Heart left ventricle (tissue), 13 donors: ENCODE results near the gene PRKCA.

ENCODE experiments used
- CTCF ChIP-seq, 12 donors: fragments of 200-600 bp; sonication (generic) in 4 of 12; IDR thresholded peaks; one replicate each; pipeline versions ENCODE4 v1.5.0 to v1.8.0; 2018 to 2022; ENCODE audit warnings: antibody characterized with exemption in 12 of 12, mild to moderate bottlenecking in 5 of 12
- POLR2A ChIP-seq, 2 donors: fragments of 450-650 bp; IDR thresholded peaks; one replicate each; pipeline ENCODE4 v1.6.1; 2017; ENCODE audit warnings: antibody characterized with exemption in 2 of 2, mild to moderate bottlenecking in 2 of 2, moderate library complexity in 2 of 2
- donor health status: ischemic (EF 13 %, LVEDD 7.1; RV severe dilation, severe dysfunction).
- donor health status: DM: no; HTN: yes; CAD: no.
- donor health status: DM: no; HTN: no; CAD: no.
- donor health status: ischemic (EF 25% LVEDD 6.9; RV normal size, moderate dysfunction).
- donor health status: ischemic (EF 25% LVEDD 5.7; RV mildly dilated, moderate dysfunction).
- donor health status: ischemic (EF 35%, LVEDD 5.7; RV mildly dilated, moderate dysfunction).
- donor health status: nonischemic (EF 11% LVEDD 7.7; RV severe dilation, severe dysfunction).
- donor health status: DM: yes; HTN: yes; CAD: no.
- donor health status: PGD.
- donor health status: ischemic (EF 29% LVEDD 5.4; RV normal size, mild dysfunction).
- donor health status: nonischemic (EF 23%, LVEDD 6.1; RV moderate dilation, normal function).

GRCh38 chr17:66662496-66662895 is 360.1 kb downstream of the PRKCA start:
- TF ChIP-seq CTCF (IDR thresholded peaks at IDR 0.05) (no peak), POLR2A (IDR thresholded peaks at IDR 0.05) (no peak)
